CD4-positive, alpha-beta T cell (primary cell): Measurements from ENCODE around the gene SRPRA. TPM values are rescaled to one million over a fixed set of nuclear protein-coding genes. Genes with fewer than 3 reads are reported as not detected.

ENCODE experiments used
- ATAC-seq: fragments of 200-7000 bp; cut with Tn5 transposase; one replicate; pipeline ENCODE4 v1.10.0; 2022; ENCODE audit warnings: mild to moderate bottlenecking; ENCODE audit not compliant: poor library complexity
- CTCF ChIA-PET: fragments of 350-600 bp; sonication (Branson Sonifier 250); formaldehyde crosslinking; loops from one replicate; lab custom pipeline; 2021; ENCODE audit warnings: antibody characterized with exemption, inconsistent platforms; lab: Charles Lee
- POLR2A ChIA-PET: fragments of 350-600 bp; sonication (Branson Sonifier 250); formaldehyde crosslinking; loops from one replicate; lab custom pipeline; 2021; ENCODE audit warnings: antibody characterized with exemption, inconsistent platforms; lab: Charles Lee
- DNase-seq, 14 experiments: peaks; one replicate each; pipeline ENCODE4 v3.0.0-alpha.2; 2013 to 2020; ENCODE audit warnings: mixed read lengths in 2 of 14
- H3K27ac ChIP-seq, 2 donors: one replicate each; pipeline versions ENCODE4 v1.5.1 to v1.7.0; 2013; ENCODE audit warnings: low read length in 2 of 2, low read depth in 1 of 2, mild to moderate bottlenecking in 1 of 2
- H3K27me3 ChIP-seq, 2 experiments: 1 replicate in 1 of 2; 2 replicates in 1 of 2; pipeline versions ENCODE4 v1.6.1 to v1.7.0; 2013; ENCODE audit warnings: low read length in 2 of 2, control low read depth in 1 of 2, mild to moderate bottlenecking in 1 of 2, moderate library complexity in 1 of 2; ENCODE audit not compliant: insufficient read depth in 2 of 2, control insufficient read depth in 1 of 2
- H3K36me3 ChIP-seq: one replicate; pipeline ENCODE4 v1.6.1; 2013; ENCODE audit warnings: low read length, control low read depth; ENCODE audit not compliant: insufficient read depth
- H3K4me1 ChIP-seq: one replicate; pipeline ENCODE4 v1.6.1; 2013; ENCODE audit warnings: low read length, control low read depth; ENCODE audit not compliant: insufficient read depth
- H3K4me3 ChIP-seq: one replicate; pipeline ENCODE4 v1.5.1; 2013; ENCODE audit warnings: mild to moderate bottlenecking, low read length, moderate library complexity
- H3K9me3 ChIP-seq, 2 experiments: 1 replicate in 1 of 2; 2 replicates in 1 of 2; pipeline versions ENCODE4 v1.6.1 to v1.7.0; 2013; ENCODE audit warnings: low read length in 2 of 2, mild to moderate bottlenecking in 2 of 2, control low read depth in 1 of 2, moderate library complexity in 1 of 2; ENCODE audit not compliant: control insufficient read depth in 1 of 2, insufficient read depth in 1 of 2
- H3K27ac Mint-ChIP-seq: one replicate; pipeline ENCODE4 v1.8.0; 2020; ENCODE audit warnings: mixed read lengths
- H3K27me3 Mint-ChIP-seq: one replicate; pipeline ENCODE4 v1.8.0; 2021; ENCODE audit warnings: mixed read lengths
- H3K36me3 Mint-ChIP-seq: one replicate; pipeline ENCODE4 v1.8.0; 2021; ENCODE audit warnings: low read depth, mixed read lengths
- H3K4me1 Mint-ChIP-seq: one replicate; pipeline ENCODE4 v1.8.0; 2021; ENCODE audit warnings: low read depth, mixed read lengths
- H3K4me3 Mint-ChIP-seq: one replicate; pipeline ENCODE4 v1.8.0; 2020; ENCODE audit warnings: mild to moderate bottlenecking, mixed read lengths
- H3K9me3 Mint-ChIP-seq: one replicate; pipeline ENCODE4 v1.8.0; 2020; ENCODE audit warnings: mixed read lengths
- CTCF ChIP-seq: fragments of 200-600 bp; IDR thresholded peaks from one replicate; pipeline ENCODE4 v1.8.0; 2022; ENCODE audit warnings: antibody characterized with exemption, mild to moderate bottlenecking
- intact Hi-C, 2 experiments: fragments of 100-400 bp; cut with DNase I in 1 of 2; cut with micrococcal nuclease in 1 of 2; formaldehyde crosslinking; loops; one replicate each; pipeline versions ENCODE4 v1.15.1 to v1.9.0; 2023 to 2025; cut with DNase I, micrococcal nuclease
- total RNA-seq, 174 experiments: library from RNA in 2 of 174; stranded (reverse) in 2 of 174; gene quantifications; one replicate each; pipeline ENCODE4 v1.2.3 and lab custom pipeline; 2021 to 2026

SRPRA gene
- total RNA-seq, 2 experiments from 2014 or later, result 198 to 206 TPM

GRCh38 chr11:126232683-126233082 is 36.0 kb downstream of the SRPRA start:
- peaks cover 4% of the 10 kb centered on the region for H3K36me3 ChIP-seq
- H3K27ac Mint-ChIP-seq, result no peak overlapping the region
- no peaks in the 10 kb centered on the region for H3K9me3 Mint-ChIP-seq
- ATAC-seq (no peak), DNase-seq (no peak)
- no peaks in the 10 kb centered on the region for H3K27me3 Mint-ChIP-seq
- intact Hi-C loops, result no loop called here
- no peaks in the 10 kb centered on the region for H3K4me1 ChIP-seq
- peaks cover 21% of the 10 kb centered on the region for H3K36me3 Mint-ChIP-seq
- no peak overlapping the region for H3K4me3 ChIP-seq
- no peak overlapping the region for H3K27ac ChIP-seq
- H3K4me1 Mint-ChIP-seq, result no peaks in the 10 kb centered on the region
- H3K27me3 ChIP-seq, result no peaks in the 10 kb centered on the region
- TF ChIP-seq CTCF, result no peak
- ChIA-PET POLR2A (no interaction called here), CTCF (no interaction called here)
- no peaks in the 10 kb centered on the region for H3K9me3 ChIP-seq
- no peak overlapping the region for H3K4me3 Mint-ChIP-seq

GRCh38 chr11:126231725-126232459 is 36.8 kb downstream of the SRPRA start:
- intact Hi-C loops, result no loop called here
- POLR2A ChIA-PET, result no interaction called here
- H3K9me3 Mint-ChIP-seq, result no peaks in the 10 kb centered on the region
- H3K4me3 ChIP-seq, result no peak overlapping the region
- H3K27ac Mint-ChIP-seq, result no peak overlapping the region
- no peak for TF ChIP-seq CTCF
- no peaks in the 10 kb centered on the region for H3K27me3 Mint-ChIP-seq
- no peaks in the 10 kb centered on the region for H3K9me3 ChIP-seq
- H3K4me3 Mint-ChIP-seq, result no peak overlapping the region
- peaks cover 4% of the 10 kb centered on the region for H3K36me3 ChIP-seq
- CTCF ChIA-PET, result no interaction called here
- H3K4me1 Mint-ChIP-seq, result no peaks in the 10 kb centered on the region
- DNase-seq, result no peak
- no peak for ATAC-seq
- no peak overlapping the region for H3K27ac ChIP-seq
- no peaks in the 10 kb centered on the region for H3K4me1 ChIP-seq
- peaks cover 21% of the 10 kb centered on the region for H3K36me3 Mint-ChIP-seq
- H3K27me3 ChIP-seq, result no peaks in the 10 kb centered on the region

- intact Hi-C loops, result no loop called here
- Histone ChIP-seq H3K36me3 (peaks cover 4% of the 10 kb centered on the region), H3K4me3 (no peak overlapping the region), H3K27me3 (no peaks in the 10 kb centered on the region), H3K27ac (no peak overlapping the region), H3K9me3 (no peaks in the 10 kb centered on the region), H3K4me1 (no peaks in the 10 kb centered on the region)
- Mint-ChIP-seq H3K27me3 (no peaks in the 10 kb centered on the region), H3K4me1 (no peaks in the 10 kb centered on the region), H3K27ac (no peak overlapping the region), H3K9me3 (no peaks in the 10 kb centered on the region), H3K36me3 (peaks cover 8% of the 10 kb centered on the region), H3K4me3 (no peak overlapping the region)
- ATAC-seq (no peak), DNase-seq (no peak)
- CTCF ChIA-PET, result no interaction called here
- no peak for TF ChIP-seq CTCF
- POLR2A ChIA-PET, result no interaction called here
Measured at GRCh38 chr11:126229858-126230540, 38.7 kb downstream of the SRPRA start.
